Lower leg skin (tissue), 4 donors: ENCODE measurements around the gene TLE2. TPM values are rescaled to one million over a fixed set of nuclear protein-coding genes. Genes with fewer than 3 reads are reported as not detected.
A peak's percentile ranks its signal among the peaks of the same experiment; 100 is the strongest.

Experiments
- DNase-seq, 2 donors: peaks; one replicate each; pipeline ENCODE4 v3.0.0-alpha.2; 2019; ENCODE audit warnings: low spot score in 2 of 2
- H3K4me3 ChIP-seq: fragments of 200-600 bp; sonication (generic); 2 replicates; pipeline ENCODE4 v1.5.1; 2017; ENCODE audit warnings: mild to moderate bottlenecking, low read depth; ENCODE audit not compliant: poor library complexity, severe bottlenecking
- CTCF ChIP-seq, 3 donors: fragments of 450-650 bp; IDR thresholded peaks; one replicate each; pipeline ENCODE4 v1.5.1; 2016; ENCODE audit warnings: antibody characterized with exemption in 3 of 3, mild to moderate bottlenecking in 3 of 3, moderate library complexity in 2 of 3
- POLR2A ChIP-seq, 2 donors: fragments of 450-650 bp; IDR thresholded peaks; one replicate each; pipeline ENCODE4 v1.6.1; 2016 to 2017; ENCODE audit warnings: antibody characterized with exemption in 2 of 2, mild to moderate bottlenecking in 1 of 2, moderate library complexity in 1 of 2
- WGBS, 2 donors: methylation state at CpG; one replicate each; pipeline ENCODE4 v1.1.5; 2018; 5-methylcytosine and 5-hydroxymethylcytosine counted together
- intact Hi-C: fragments of 100-400 bp; cut with DNase I; formaldehyde crosslinking; loops from one replicate; pipeline ENCODE4 v1.15.0; 2023; ENCODE audit warnings: low total_unique reads
- total RNA-seq, 4 donors: library from RNA; depleted of rRNA; stranded (reverse); fragments of >200 nt; gene quantifications; one replicate each; pipeline ENCODE4 v1.1.0, GENCODE V29; 2016

Gene TLE2
- total RNA-seq, 4 donors from 2014 or later = 25.3 to 40.1 (median 33.5) TPM

GRCh38 chr19:2950286-2951124 lies 78.6 kb downstream of the TLE2 start:
- TF ChIP-seq CTCF (IDR thresholded peaks at IDR 0.05) (no peak), POLR2A (IDR thresholded peaks at IDR 0.05) (peak in 1 of 2 donors; percentile 39)
- intact Hi-C loops = loop anchor here (10.0 kb wide), 1 partner anchor 204 kb away; no protein-coding TSS in a partner anchor
- H3K4me3 ChIP-seq = peak overlapping the region; percentile 74
- peak; percentile 100 for DNase-seq
- WGBS, 2 donors = 0% methylated on average over 48 to 51 of the region's 53 CpGs

DNA sequence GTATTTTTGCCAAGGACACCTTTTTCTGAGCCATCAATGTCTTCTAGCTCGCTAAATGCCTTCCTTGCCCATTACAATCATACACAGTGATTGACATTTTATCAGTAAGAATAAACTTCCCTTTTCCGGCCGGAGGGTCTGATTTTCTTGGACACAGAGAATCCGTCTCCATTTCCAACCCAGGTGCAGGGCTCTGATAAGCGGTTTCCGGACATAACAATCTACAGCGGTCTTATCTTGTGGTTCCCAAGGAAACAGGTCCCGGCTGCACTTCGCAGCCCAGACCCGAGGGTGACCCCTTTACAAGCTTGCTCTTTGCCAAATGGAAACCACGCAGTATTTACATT lies 79.2 kb downstream of the TLE2 start:
- no peak for DNase-seq
- peak overlapping the region; percentile 74 for H3K4me3 ChIP-seq
- no peak for TF ChIP-seq POLR2A (IDR thresholded peaks at IDR 0.05)
- no peak for TF ChIP-seq CTCF (IDR thresholded peaks at IDR 0.05)
- intact Hi-C loops = loop anchor here (10.0 kb wide), 1 partner anchor 205 kb away; no protein-coding TSS in a partner anchor
- WGBS, 2 donors = 0 to 1% methylated on average over 11 of the region's 11 CpGs

Other genes starting within 250 kb of the TLE2 start
- 10 to 100 TPM; 37.9 to 49.5 (median 44.1) TPM for gene SGTA, start 246.0 kb downstream of the TLE2 start, total RNA-seq
- gene THOP1, start 243.8 kb downstream of the TLE2 start, total RNA-seq = 10 to 100 TPM; 35.9 to 56.5 (median 43.7) TPM
- gene ZNF554, start 209.4 kb downstream of the TLE2 start, total RNA-seq = 1 to 10 TPM; 6.2 to 8.6 (median 7.3) TPM
- gene ZNF555, start 187.8 kb downstream of the TLE2 start, total RNA-seq = 1 to 10 TPM; 2.4 to 5.5 (median 3.6) TPM
- gene ZNF556, start 161.9 kb downstream of the TLE2 start, total RNA-seq = under 1 TPM in 1 of 4 donors, not detected in 3; 0.03 TPM
- gene ZNF57, start 128.4 kb downstream of the TLE2 start, total RNA-seq = 10 to 100 TPM; 21.0 to 33.9 (median 29.2) TPM
- 1 to 10 TPM; 3.7 to 5.9 (median 4.8) TPM for gene ZNF77, start 84.3 kb downstream of the TLE2 start, total RNA-seq
- 1 to 10 TPM in 2 of 4 donors, not detected in 2; 1.5 to 1.8 TPM for gene TLE6, start 51.7 kb downstream of the TLE2 start, total RNA-seq
- 100 to 1,000 TPM; 329 to 533 (median 387) TPM for gene TLE5, start 33.2 kb upstream of the TLE2 start, total RNA-seq
- gene GNA11, start 65.1 kb upstream of the TLE2 start, total RNA-seq = 10 to 100 TPM; 42.5 to 63.8 (median 56.5) TPM
- 100 to 1,000 TPM in 1 of 4 donors, 10 to 100 TPM in 3; 74.3 to 105 (median 84.2) TPM for gene GNA15, start 106.8 kb upstream of the TLE2 start, total RNA-seq
- gene S1PR4, start 149.5 kb upstream of the TLE2 start, total RNA-seq = 1 to 10 TPM in 2 of 4 donors, under 1 TPM in 1, not detected in 1; 0.19 to 3.4 (median 2.2) TPM
- gene NCLN, start 156.7 kb upstream of the TLE2 start, total RNA-seq = 10 to 100 TPM; 28.4 to 40.4 (median 32.5) TPM
- under 1 TPM in 2 of 4 donors, not detected in 2; 0.20 to 0.39 TPM for gene CELF5, start 195.4 kb upstream of the TLE2 start, total RNA-seq